ENCODE data around the gene TRAF7. TPM values are rescaled to one million over a fixed set of nuclear protein-coding genes. Genes with fewer than 3 reads are reported as not detected.

TRAF7 gene
- total and polyA plus RNA-seq, 7 donors, result 15.6 to 47.5 (median 38.6) TPM

DNA sequence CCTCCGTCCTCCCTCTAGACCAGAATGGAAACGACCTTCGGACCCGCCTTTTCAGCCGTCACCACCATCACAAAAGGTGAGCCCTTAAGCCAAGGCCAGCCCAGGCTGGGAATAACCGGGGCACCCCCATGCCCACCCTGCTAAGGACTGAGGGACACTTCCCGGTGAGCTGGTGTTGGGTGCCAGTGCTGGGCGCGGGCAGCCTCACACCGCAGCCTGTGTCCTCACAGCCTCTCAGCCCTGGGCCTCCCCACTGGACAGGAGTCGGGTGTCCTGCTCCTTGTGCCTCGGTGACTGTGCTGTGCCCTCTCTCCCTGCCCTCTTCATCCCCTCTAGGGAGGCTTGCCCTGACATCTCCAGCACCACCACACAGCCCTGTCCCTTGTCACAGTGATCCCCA is 10.3 kb downstream of the TRAF7 start:
- Histone ChIP-seq H3K4me1 (peaks cover 5% of the 10 kb centered on the region), H3K4me3 (no peak overlapping the region), H3K9me3 (no peaks in the 10 kb centered on the region), H3K36me3 (ENCODE audit: insufficient read depth in 1 of 2, low read depth in 1 of 2) (peaks cover 3 to 33% of the 10 kb centered on the region in 2 donors), H3K27ac (no peak overlapping the region), H3K27me3 (ENCODE audit: insufficient read depth in 3 of 3, low read length in 2 of 3) (no peaks in the 10 kb centered on the region)
- DNase-seq (no peak), ATAC-seq (no peak)
- TF ChIP-seq, protein P1, sequence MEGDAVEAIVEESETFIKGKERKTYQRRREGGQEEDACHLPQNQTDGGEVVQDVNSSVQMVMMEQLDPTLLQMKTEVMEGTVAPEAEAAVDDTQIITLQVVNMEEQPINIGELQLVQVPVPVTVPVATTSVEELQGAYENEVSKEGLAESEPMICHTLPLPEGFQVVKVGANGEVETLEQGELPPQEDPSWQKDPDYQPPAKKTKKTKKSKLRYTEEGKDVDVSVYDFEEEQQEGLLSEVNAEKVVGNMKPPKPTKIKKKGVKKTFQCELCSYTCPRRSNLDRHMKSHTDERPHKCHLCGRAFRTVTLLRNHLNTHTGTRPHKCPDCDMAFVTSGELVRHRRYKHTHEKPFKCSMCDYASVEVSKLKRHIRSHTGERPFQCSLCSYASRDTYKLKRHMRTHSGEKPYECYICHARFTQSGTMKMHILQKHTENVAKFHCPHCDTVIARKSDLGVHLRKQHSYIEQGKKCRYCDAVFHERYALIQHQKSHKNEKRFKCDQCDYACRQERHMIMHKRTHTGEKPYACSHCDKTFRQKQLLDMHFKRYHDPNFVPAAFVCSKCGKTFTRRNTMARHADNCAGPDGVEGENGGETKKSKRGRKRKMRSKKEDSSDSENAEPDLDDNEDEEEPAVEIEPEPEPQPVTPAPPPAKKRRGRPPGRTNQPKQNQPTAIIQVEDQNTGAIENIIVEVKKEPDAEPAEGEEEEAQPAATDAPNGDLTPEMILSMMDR (IDR thresholded peaks at IDR 0.05), result no peak
- WGBS, 3 donors, result 94 to 98% (median 95%) methylated on average over 12 of the region's 12 CpGs
- intact Hi-C loops (cut with DNase I), result no loop called here

DNA sequence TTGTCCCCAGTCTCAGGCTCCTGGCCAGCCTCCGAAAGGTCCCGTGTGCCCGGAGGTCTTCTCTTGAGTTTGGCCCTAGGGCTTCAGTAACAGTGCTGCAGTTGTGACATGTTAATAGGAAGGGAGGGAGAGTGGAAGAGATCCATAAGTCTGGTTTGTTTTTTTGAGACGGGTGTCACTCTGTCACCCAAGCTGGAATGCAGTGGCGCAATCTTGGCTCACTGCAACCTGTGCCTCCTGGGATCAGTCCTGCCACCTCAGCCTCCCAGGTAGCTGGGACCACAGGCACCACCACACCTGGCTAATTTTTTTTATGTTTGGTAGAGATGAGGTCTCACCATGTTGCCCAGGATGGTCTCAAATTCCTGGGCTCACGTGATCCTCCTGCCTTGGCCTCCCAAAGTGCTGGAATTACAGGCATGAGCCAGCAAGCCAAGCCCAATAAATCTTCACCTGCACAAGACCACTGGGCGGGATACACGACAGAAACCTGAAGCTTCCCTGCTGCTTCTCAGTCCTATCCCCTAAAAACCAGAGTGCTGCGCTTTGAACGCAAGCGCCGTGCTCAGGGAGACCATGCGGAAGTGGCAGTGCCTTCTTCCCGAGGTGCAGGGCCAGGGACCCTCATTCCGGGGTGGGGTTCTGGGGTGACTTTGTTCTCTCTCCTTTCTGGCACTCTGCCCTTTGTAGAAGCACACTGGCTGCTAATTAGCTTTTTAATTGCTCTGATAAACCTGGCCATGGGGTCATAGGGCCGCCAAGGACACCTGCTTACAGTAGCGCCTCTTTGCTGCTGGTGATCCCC is 10.9 kb downstream of the TRAF7 start:
- DNase-seq (no peak), ATAC-seq (no peak)
- no peak overlapping the region for H3K27ac ChIP-seq
- H3K27me3 ChIP-seq (ENCODE audit: insufficient read depth in 3 of 3, low read length in 2 of 3), result no peaks in the 10 kb centered on the region
- no peak overlapping the region for H3K4me3 ChIP-seq
- TF ChIP-seq, protein P1 (IDR thresholded peaks at IDR 0.05), result no peak
- intact Hi-C loops (cut with DNase I), result no loop called here
- WGBS, 3 donors, result 85 to 89% (median 87%) methylated on average over 17 of the region's 17 CpGs
- H3K36me3 ChIP-seq (ENCODE audit: insufficient read depth in 1 of 2, low read depth in 1 of 2), result peaks cover 3 to 39% of the 10 kb centered on the region in 2 donors
- peaks cover 2% of the 10 kb centered on the region for H3K4me1 ChIP-seq
- H3K9me3 ChIP-seq, result no peaks in the 10 kb centered on the region

DNA sequence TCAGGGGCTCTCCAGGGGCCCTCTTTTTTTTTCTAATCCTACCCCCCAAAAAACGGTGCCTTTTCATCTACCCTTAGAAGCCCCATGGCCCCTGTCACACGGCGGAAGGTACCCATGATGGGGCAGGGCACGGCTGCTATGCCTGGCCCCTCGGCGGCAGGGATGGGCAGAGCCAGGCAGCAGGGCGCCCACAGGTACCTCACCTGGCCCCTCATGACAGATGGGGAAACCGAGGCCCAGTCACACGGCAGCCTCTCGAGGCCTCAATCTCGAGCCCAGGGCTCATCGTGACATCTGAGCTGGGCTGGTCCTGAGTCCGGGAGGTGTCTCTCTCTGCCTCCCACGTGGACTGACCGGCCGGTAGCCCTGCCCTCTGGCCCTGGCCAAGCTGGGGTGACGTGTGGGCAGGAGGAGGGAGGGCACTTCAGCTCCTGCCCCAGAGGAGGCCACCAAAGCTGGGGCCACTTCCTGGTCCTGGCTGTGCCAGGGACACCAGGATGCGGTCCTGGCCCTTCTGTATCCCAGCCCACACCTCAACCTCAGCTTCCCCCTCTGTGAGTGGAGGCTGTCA is 11.6 kb downstream of the TRAF7 start:
- Histone ChIP-seq H3K4me1 (no peaks in the 10 kb centered on the region), H3K27me3 (ENCODE audit: insufficient read depth in 3 of 3, low read length in 2 of 3) (no peaks in the 10 kb centered on the region), H3K4me3 (no peak overlapping the region), H3K36me3 (ENCODE audit: insufficient read depth in 1 of 2, low read depth in 1 of 2) (peaks cover 3 to 46% of the 10 kb centered on the region in 2 donors), H3K27ac (no peak overlapping the region), H3K9me3 (no peaks in the 10 kb centered on the region)
- ATAC-seq, result no peak
- no peak for DNase-seq
- TF ChIP-seq, protein P1 (IDR thresholded peaks at IDR 0.05), result no peak
- intact Hi-C loops (cut with DNase I), result no loop called here
- 89 to 92% (median 89%) methylated on average over 18 of the region's 18 CpGs for WGBS, 3 donors

DNA sequence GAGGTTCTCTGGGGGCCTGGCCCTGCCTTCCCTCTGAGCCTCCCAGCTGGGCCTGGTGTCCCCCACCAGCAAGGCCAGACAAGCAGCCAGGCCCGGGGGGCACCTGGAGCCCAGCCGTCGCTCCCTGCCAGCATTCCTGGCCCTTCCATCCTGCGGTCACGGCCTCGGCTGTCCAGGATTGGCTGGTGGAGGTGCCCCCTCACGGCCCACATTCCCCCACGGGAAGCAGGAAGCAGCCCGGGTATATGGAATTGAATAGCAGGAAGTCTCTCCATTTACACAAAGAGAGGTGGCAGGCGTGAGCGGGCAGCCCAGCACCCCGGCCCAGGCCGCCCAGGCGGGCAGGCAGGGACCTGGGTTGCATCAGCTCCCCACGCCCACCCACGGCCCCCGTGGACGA is 14.5 kb downstream of the TRAF7 start:
- DNase-seq (no peak), ATAC-seq (peak in 2 of 4 donors; percentile 24)
- H3K36me3 ChIP-seq (ENCODE audit: insufficient read depth in 1 of 2, low read depth in 1 of 2), result peaks cover 3 to 75% of the 10 kb centered on the region in 2 donors
- H3K4me1 ChIP-seq, result no peaks in the 10 kb centered on the region
- H3K9me3 ChIP-seq, result no peaks in the 10 kb centered on the region
- 60 to 67% (median 66%) methylated on average over 12 to 18 of the region's 18 CpGs for WGBS, 3 donors
- H3K27ac ChIP-seq, result peak overlapping the region; percentile 53
- peak overlapping the region; percentile 43 for H3K4me3 ChIP-seq
- no peaks in the 10 kb centered on the region for H3K27me3 ChIP-seq (ENCODE audit: insufficient read depth in 3 of 3, low read length in 2 of 3)
- intact Hi-C loops (cut with DNase I), result no loop called here
- TF ChIP-seq, protein P1 (IDR thresholded peaks at IDR 0.05), result no peak
